Measurements from ENCODE around the gene PLD5. TPM values are rescaled to one million over a fixed set of nuclear protein-coding genes. Genes with fewer than 3 reads are reported as not detected.
"Not testable (repeated sequence)": the region's sequence is repeated elsewhere in the genome, so short reads cannot be mapped to it uniquely, and the experiment has no call there.

Gene PLD5
- total RNA-seq, 2 experiments from 2014 or later = not detected

GRCh38 chr1:242314085-242314649 is 210.3 kb downstream of the PLD5 start:
- H3K36me3 Mint-ChIP-seq (ENCODE audit: low read depth); H3K27ac Mint-ChIP-seq; ATAC-seq; H3K27me3 Mint-ChIP-seq (ENCODE audit: low read depth); DNase-seq; CTCF ChIA-PET; H3K9me3 Mint-ChIP-seq (ENCODE audit: insufficient read depth); H3K4me1 Mint-ChIP-seq (ENCODE audit: low read depth); H3K4me3 Mint-ChIP-seq; POLR2A ChIA-PET: not testable (repeated sequence)

- H3K4me1 Mint-ChIP-seq (ENCODE audit: low read depth); CTCF ChIA-PET; H3K36me3 Mint-ChIP-seq (ENCODE audit: low read depth); H3K27me3 Mint-ChIP-seq (ENCODE audit: low read depth); DNase-seq; H3K27ac Mint-ChIP-seq; ATAC-seq; POLR2A ChIA-PET; H3K9me3 Mint-ChIP-seq (ENCODE audit: insufficient read depth); H3K4me3 Mint-ChIP-seq: not testable (repeated sequence)
These were observed 215.8 kb downstream of the PLD5 start for GRCh38 chr1:242308681-242309080.

- H3K27me3 Mint-ChIP-seq (ENCODE audit: low read depth); ATAC-seq; POLR2A ChIA-PET; H3K9me3 Mint-ChIP-seq (ENCODE audit: insufficient read depth); H3K27ac Mint-ChIP-seq; H3K36me3 Mint-ChIP-seq (ENCODE audit: low read depth); CTCF ChIA-PET; H3K4me3 Mint-ChIP-seq; H3K4me1 Mint-ChIP-seq (ENCODE audit: low read depth); DNase-seq: not testable (repeated sequence)
These were observed 230.7 kb downstream of the PLD5 start for GRCh38 chr1:242293781-242294180.

- H3K4me3 Mint-ChIP-seq; DNase-seq; H3K4me1 Mint-ChIP-seq (ENCODE audit: low read depth); ATAC-seq; H3K27me3 Mint-ChIP-seq (ENCODE audit: low read depth); H3K36me3 Mint-ChIP-seq (ENCODE audit: low read depth); H3K9me3 Mint-ChIP-seq (ENCODE audit: insufficient read depth); CTCF ChIA-PET; POLR2A ChIA-PET; H3K27ac Mint-ChIP-seq: not testable (repeated sequence)
These were observed 236.4 kb downstream of the PLD5 start for GRCh38 chr1:242288067-242288466.

GRCh38 chr1:242282758-242283485 is 241.6 kb downstream of the PLD5 start:
- H3K27me3 Mint-ChIP-seq (ENCODE audit: low read depth); H3K4me3 Mint-ChIP-seq; H3K4me1 Mint-ChIP-seq (ENCODE audit: low read depth); H3K9me3 Mint-ChIP-seq (ENCODE audit: insufficient read depth); ATAC-seq; H3K36me3 Mint-ChIP-seq (ENCODE audit: low read depth); DNase-seq; H3K27ac Mint-ChIP-seq; CTCF ChIA-PET; POLR2A ChIA-PET: not testable (repeated sequence)

GRCh38 chr1:242278406-242278805 is 246.1 kb downstream of the PLD5 start:
- H3K4me1 Mint-ChIP-seq (ENCODE audit: low read depth); CTCF ChIA-PET; H3K27me3 Mint-ChIP-seq (ENCODE audit: low read depth); POLR2A ChIA-PET; H3K36me3 Mint-ChIP-seq (ENCODE audit: low read depth); ATAC-seq; H3K27ac Mint-ChIP-seq; DNase-seq; H3K9me3 Mint-ChIP-seq (ENCODE audit: insufficient read depth); H3K4me3 Mint-ChIP-seq: not testable (repeated sequence)

GRCh38 chr1:242276769-242277168 is 247.7 kb downstream of the PLD5 start:
- ATAC-seq; POLR2A ChIA-PET; H3K9me3 Mint-ChIP-seq (ENCODE audit: insufficient read depth); DNase-seq; H3K4me1 Mint-ChIP-seq (ENCODE audit: low read depth); H3K4me3 Mint-ChIP-seq; CTCF ChIA-PET; H3K27me3 Mint-ChIP-seq (ENCODE audit: low read depth); H3K36me3 Mint-ChIP-seq (ENCODE audit: low read depth); H3K27ac Mint-ChIP-seq: not testable (repeated sequence)

GRCh38 chr1:242267004-242267403 is 257.5 kb downstream of the PLD5 start:
- ATAC-seq; CTCF ChIA-PET; H3K27me3 Mint-ChIP-seq (ENCODE audit: low read depth); H3K9me3 Mint-ChIP-seq (ENCODE audit: insufficient read depth); H3K36me3 Mint-ChIP-seq (ENCODE audit: low read depth); DNase-seq; POLR2A ChIA-PET; H3K4me3 Mint-ChIP-seq; H3K27ac Mint-ChIP-seq; H3K4me1 Mint-ChIP-seq (ENCODE audit: low read depth): not testable (repeated sequence)

- H3K27ac Mint-ChIP-seq; H3K4me3 Mint-ChIP-seq; H3K4me1 Mint-ChIP-seq (ENCODE audit: low read depth); DNase-seq; POLR2A ChIA-PET; CTCF ChIA-PET; H3K27me3 Mint-ChIP-seq (ENCODE audit: low read depth); H3K36me3 Mint-ChIP-seq (ENCODE audit: low read depth); ATAC-seq; H3K9me3 Mint-ChIP-seq (ENCODE audit: insufficient read depth): not testable (repeated sequence)
These were observed 260.1 kb downstream of the PLD5 start for GRCh38 chr1:242264419-242264818.

- H3K9me3 Mint-ChIP-seq (ENCODE audit: insufficient read depth) = no peaks in the 10 kb centered on the region
- no peaks in the 10 kb centered on the region for H3K27me3 Mint-ChIP-seq (ENCODE audit: low read depth)
- H3K4me3 Mint-ChIP-seq = no peak overlapping the region
- no peak overlapping the region for H3K27ac Mint-ChIP-seq
- ATAC-seq = no peak
- H3K4me1 Mint-ChIP-seq (ENCODE audit: low read depth) = no peaks in the 10 kb centered on the region
- ChIA-PET POLR2A (no interaction called here), CTCF (no interaction called here)
- no peaks in the 10 kb centered on the region for H3K36me3 Mint-ChIP-seq (ENCODE audit: low read depth)
- no peak for DNase-seq
These were observed 279.2 kb downstream of the PLD5 start for GRCh38 chr1:242245255-242245654.

- POLR2A ChIA-PET = no interaction called here
- DNase-seq (no peak), ATAC-seq (no peak)
- Mint-ChIP-seq H3K36me3 (ENCODE audit: low read depth) (no peaks in the 10 kb centered on the region), H3K4me1 (ENCODE audit: low read depth) (no peaks in the 10 kb centered on the region), H3K9me3 (ENCODE audit: insufficient read depth) (no peaks in the 10 kb centered on the region), H3K27me3 (ENCODE audit: low read depth) (no peaks in the 10 kb centered on the region), H3K4me3 (no peak overlapping the region), H3K27ac (no peak overlapping the region)
- CTCF ChIA-PET = no interaction called here
These were observed 281.0 kb downstream of the PLD5 start for GRCh38 chr1:242243472-242243871.

- Mint-ChIP-seq H3K4me1 (ENCODE audit: low read depth) (no peaks in the 10 kb centered on the region), H3K36me3 (ENCODE audit: low read depth) (no peaks in the 10 kb centered on the region), H3K4me3 (no peak overlapping the region), H3K27ac (no peak overlapping the region), H3K9me3 (ENCODE audit: insufficient read depth) (no peaks in the 10 kb centered on the region), H3K27me3 (ENCODE audit: low read depth) (no peaks in the 10 kb centered on the region)
- POLR2A ChIA-PET = no interaction called here
- ATAC-seq (no peak), DNase-seq (no peak)
- CTCF ChIA-PET = no interaction called here
These were observed 281.5 kb downstream of the PLD5 start for GRCh38 chr1:242242983-242243382.

- Mint-ChIP-seq H3K27me3 (ENCODE audit: low read depth) (no peaks in the 10 kb centered on the region), H3K4me1 (ENCODE audit: low read depth) (no peaks in the 10 kb centered on the region), H3K9me3 (ENCODE audit: insufficient read depth) (no peaks in the 10 kb centered on the region), H3K36me3 (ENCODE audit: low read depth) (no peaks in the 10 kb centered on the region), H3K4me3 (no peak overlapping the region), H3K27ac (no peak overlapping the region)
- ATAC-seq = no peak
- POLR2A ChIA-PET = no interaction called here
- no peak for DNase-seq
- CTCF ChIA-PET = no interaction called here
These were observed 282.6 kb downstream of the PLD5 start for GRCh38 chr1:242241936-242242335.
